ENCODE results near the gene CDKN2B.

Gene CDKN2B

GRCh38 chr9:21961569-21961968 lies 47.5 kb downstream of the CDKN2B start:
- no peak for TF ChIP-seq GATA3 (IDR thresholded peaks at IDR 0.05; ENCODE audit: low read depth, low read length)
- no peak for TF ChIP-seq GATA2 (IDR thresholded peaks at IDR 0.05; ENCODE audit: low read depth, low read length)

GRCh38 chr9:21958833-21959232 lies 50.3 kb downstream of the CDKN2B start:
- TF ChIP-seq GATA2 (IDR thresholded peaks at IDR 0.05; ENCODE audit: low read depth, low read length) (no peak), GATA3 (IDR thresholded peaks at IDR 0.05; ENCODE audit: low read depth, low read length) (no peak)
